Measurements from ENCODE around the gene ABHD2. TPM values are rescaled to one million over a fixed set of nuclear protein-coding genes. Genes with fewer than 3 reads are reported as not detected.

Gene ABHD2
- total and polyA plus RNA-seq, 9 donors = 17.0 to 107 (median 89.5) TPM

Small RNA genes lying within 50 kb of the gene (small RNA-seq; reads per million reads assigned to genes)
- not detected for gene RNU7-195P

Other genes starting within 250 kb of the ABHD2 start
- gene HAPLN3, start 192.9 kb upstream of the ABHD2 start, total RNA-seq = 10 to 100 TPM in 1 of 7 donors, 1 to 10 TPM in 6; 3.3 to 10.0 (median 4.0) TPM
- 1 to 10 TPM; 2.7 to 3.4 TPM for gene HAPLN3, start 192.9 kb upstream of the ABHD2 start, polyA plus RNA-seq
- 100 to 1,000 TPM; 196 to 383 (median 231) TPM for gene MFGE8, start 175.1 kb upstream of the ABHD2 start, total RNA-seq
- 100 to 1,000 TPM; 193 to 205 TPM for gene MFGE8, start 175.1 kb upstream of the ABHD2 start, polyA plus RNA-seq
- gene RLBP1, start 133.1 kb downstream of the ABHD2 start, total RNA-seq = not detected
- gene RLBP1, start 133.1 kb downstream of the ABHD2 start, polyA plus RNA-seq = not detected
- gene FANCI, start 155.5 kb downstream of the ABHD2 start, total RNA-seq = 10 to 100 TPM in 1 of 7 donors, 1 to 10 TPM in 6; 2.9 to 11.7 (median 5.2) TPM
- 1 to 10 TPM; 3.0 to 4.4 TPM for gene FANCI, start 155.5 kb downstream of the ABHD2 start, polyA plus RNA-seq
- gene POLG, start 246.4 kb downstream of the ABHD2 start, total RNA-seq = 10 to 100 TPM; 33.0 to 52.0 (median 43.0) TPM
- 10 to 100 TPM; 19.8 to 25.0 TPM for gene POLG, start 246.4 kb downstream of the ABHD2 start, polyA plus RNA-seq

Measured in ovary (tissue), 9 donors.